Spleen (tissue), 11 donors: Measurements from ENCODE around the gene FAM131C. TPM values are rescaled to one million over a fixed set of nuclear protein-coding genes. Genes with fewer than 3 reads are reported as not detected.
A peak's percentile ranks its signal among the peaks of the same experiment; 100 is the strongest.

Experiments used
- DNase-seq: peaks from one replicate; pipeline ENCODE4 v3.0.0-alpha.2; 2020
- H3K27ac ChIP-seq, 8 donors: fragments of 200-600 bp; sonication (generic) in 7 of 8; 1 replicate in 4 of 8; 2 replicates in 4 of 8; pipeline versions ENCODE4 v1.5.0 to v1.8.0; 2016 to 2021; ENCODE audit warnings: inconsistent platforms in 4 of 8, mild to moderate bottlenecking in 4 of 8, moderate library complexity in 1 of 8
- H3K27me3 ChIP-seq, 7 donors: fragments of 200-600 bp; sonication (generic) in 6 of 7; replicated peaks in 1 of 7; 1 replicate in 4 of 7; 2 replicates in 3 of 7; pipeline versions ENCODE4 v1.5.0 to v1.8.0; 2016 to 2021; ENCODE audit warnings: inconsistent platforms in 3 of 7, mild to moderate bottlenecking in 1 of 7
- H3K36me3 ChIP-seq, 6 donors: fragments of 200-600 bp; sonication (generic) in 5 of 6; 1 replicate in 4 of 6; 2 replicates in 2 of 6; pipeline versions ENCODE4 v1.5.0 to v1.8.0; 2016 to 2021; ENCODE audit warnings: inconsistent platforms in 2 of 6
- H3K4me1 ChIP-seq, 6 donors: fragments of 200-600 bp; sonication (generic) in 5 of 6; 1 replicate in 3 of 6; 2 replicates in 3 of 6; pipeline versions ENCODE4 v1.5.0 to v1.8.0; 2016 to 2021; ENCODE audit warnings: inconsistent platforms in 3 of 6
- H3K4me3 ChIP-seq, 8 donors: fragments of 200-600 bp; sonication (generic) in 7 of 8; 1 replicate in 4 of 8; 2 replicates in 4 of 8; pipeline versions ENCODE4 v1.5.0 to v1.8.0; 2016 to 2021; ENCODE audit warnings: inconsistent platforms in 4 of 8, mild to moderate bottlenecking in 4 of 8, moderate library complexity in 2 of 8
- H3K9me3 ChIP-seq, 8 donors: fragments of 200-600 bp; sonication (generic) in 7 of 8; 1 replicate in 4 of 8; 2 replicates in 4 of 8; pipeline versions ENCODE4 v1.5.0 to v1.8.0; 2016 to 2021; ENCODE audit warnings: inconsistent platforms in 4 of 8
- CTCF ChIP-seq, 11 experiments: fragments of 200-600 bp in 7 of 11; fragments of 450-650 bp in 4 of 11; sonication (generic) in 4 of 11; IDR thresholded peaks in 8 of 11; conservative IDR thresholded peaks in 3 of 11; 1 replicate in 7 of 11; 2 replicates in 4 of 11; pipeline versions ENCODE4 v1.4.0 to v1.8.0; 2016 to 2021; ENCODE audit warnings: antibody characterized with exemption in 11 of 11, inconsistent platforms in 4 of 11, mild to moderate bottlenecking in 1 of 11
- POLR2A ChIP-seq, 3 donors: fragments of 450-650 bp; IDR thresholded peaks; one replicate each; pipeline ENCODE4 v1.5.1; 2017; ENCODE audit warnings: antibody characterized with exemption in 3 of 3, mild to moderate bottlenecking in 1 of 3
- POLR2AphosphoS5 ChIP-seq, 3 donors: sonication (generic); formaldehyde crosslinking; IDR thresholded peaks; one replicate each; pipeline ENCODE4 v1.5.1; 2017; ENCODE audit warnings: antibody characterized with exemption in 3 of 3
- WGBS, 5 donors: extraction: QIAGEN DNeasy Blood & Tissue Kit in 3 of 5; methylation state at CpG; one replicate each; pipeline versions ENCODE4 v1.1.5 to v1.1.7; 2013 to 2018; 5-methylcytosine and 5-hydroxymethylcytosine counted together
- intact Hi-C: fragments of 100-400 bp; cut with DNase I; formaldehyde crosslinking; loops from one replicate; pipeline ENCODE4 v1.15.0; 2023; ENCODE audit warnings: low total_unique reads
- polyA plus RNA-seq, 3 donors: library from polyadenylated mRNA; stranded (reverse); fragments of 200-250 nt; gene quantifications; one replicate each; pipeline ENCODE4 v1.2.1, GENCODE V29; 2013
- total RNA-seq, 7 donors: library from RNA; depleted of rRNA in 3 of 7; stranded (reverse); fragments of >200 nt in 3 of 7; fragmentation: NEBNext Ultra II Directional in 4 of 7; extraction: Animal tissue kit (Norgen Biotek cat#: 25700) in 4 of 7; gene quantifications; one replicate each; pipeline versions ENCODE4 v1.1.0 to v1.2.1, GENCODE V29; 2016 to 2021
- donor health status: healthy with polysubstance abuse.
- donor health status: DM: no; HTN: no; CAD: no; lungs with moderate emphysema.
- donor health status: DM: no; HTN: no; CAD: no.
- donor health status: Bipolar disorder and iron deficiency.
- donor health status: healthy.
- donor health status: DM: no; HTN: no; CAD: no.
- donor health status: DM: yes; HTN: yes; CAD: no.

The FAM131C gene
- total and polyA plus RNA-seq, 10 donors = 0.11 to 0.47 TPM; not detected in 8

DNA sequence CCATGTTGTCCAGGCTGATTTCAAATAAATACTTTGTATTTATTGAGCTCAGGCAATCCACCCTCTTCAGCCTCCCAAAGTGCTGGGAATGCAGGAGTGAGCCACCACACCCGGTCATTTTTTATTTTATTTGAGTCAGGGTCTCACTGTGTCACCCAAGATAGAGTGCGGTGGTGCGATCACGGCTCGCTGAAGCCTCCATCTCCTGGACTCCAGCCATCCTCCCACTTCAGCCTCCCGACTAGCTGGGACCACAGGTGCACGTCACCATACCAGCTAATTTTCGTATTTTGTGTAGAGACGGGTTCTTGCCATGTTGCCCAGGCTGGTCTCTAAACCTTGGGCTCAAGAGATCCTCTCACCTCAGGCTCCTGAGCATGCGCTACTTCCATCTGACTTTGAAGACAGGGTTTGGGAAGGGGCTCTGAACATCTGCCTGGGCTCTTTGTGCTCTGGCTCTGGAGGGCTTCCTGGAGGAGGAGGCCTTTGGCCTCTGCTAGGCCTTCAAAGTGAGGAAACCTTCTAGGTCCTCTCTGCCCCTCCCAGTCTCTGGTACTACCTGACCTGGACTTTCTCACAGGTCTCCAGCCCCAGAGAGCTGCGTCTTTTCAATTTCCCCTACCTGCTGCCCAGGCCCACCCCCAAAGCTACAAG, 61.4 kb downstream of the FAM131C start:
- intact Hi-C loops = no loop called here
- 89 to 96% (median 93%) methylated on average over 11 of the region's 11 CpGs for WGBS, 5 donors
- TF ChIP-seq POLR2AphosphoS5 (IDR thresholded peaks at IDR 0.05) = no peak
- no peak for TF ChIP-seq POLR2A (IDR thresholded peaks at IDR 0.05)
- no peak for TF ChIP-seq CTCF (IDR thresholded peaks at IDR 0.05 in 8 of 11, conservative IDR thresholded peaks at IDR 0.05 in 3 of 11)
- Histone ChIP-seq H3K4me3 (peak overlapping the region in 2 of 8 donors; percentile 49 to 69), H3K27me3 (peaks cover 0 to 17% (median 0%) of the 10 kb centered on the region in 7 donors), H3K36me3 (no peaks in the 10 kb centered on the region), H3K4me1 (peaks cover 6 to 38% (median 22%) of the 10 kb centered on the region in 6 donors), H3K27ac (peak overlapping the region in 2 of 8 donors; percentile 55 to 68), H3K9me3 (no peaks in the 10 kb centered on the region)
- no peak for DNase-seq

DNA sequence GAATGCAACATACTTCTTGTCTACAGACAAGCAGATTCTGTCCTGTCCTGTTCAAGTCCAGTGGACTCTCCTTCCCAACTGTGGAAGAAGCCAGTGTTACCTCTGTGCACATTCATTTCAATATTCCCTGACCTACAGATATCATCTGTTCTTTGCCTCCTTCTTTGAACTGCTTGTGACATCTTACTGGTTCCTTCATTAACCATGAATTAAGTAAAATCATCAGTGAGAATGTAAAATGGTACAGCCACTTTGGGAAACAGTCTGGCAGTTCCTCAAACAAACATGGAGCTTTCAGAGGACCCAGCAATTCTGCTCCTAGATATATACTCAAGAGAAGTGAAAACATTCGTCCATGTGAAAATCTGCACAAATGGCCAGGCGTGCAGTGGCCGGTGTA, 62.6 kb downstream of the FAM131C start:
- DNase-seq = no peak
- Histone ChIP-seq H3K4me1 (peaks cover 6 to 49% (median 22%) of the 10 kb centered on the region in 6 donors), H3K9me3 (no peaks in the 10 kb centered on the region), H3K4me3 (no peak overlapping the region), H3K27me3 (peaks cover 0 to 17% (median 0%) of the 10 kb centered on the region in 7 donors), H3K27ac (no peak overlapping the region), H3K36me3 (no peaks in the 10 kb centered on the region)
- TF ChIP-seq POLR2AphosphoS5 (IDR thresholded peaks at IDR 0.05) (no peak), CTCF (IDR thresholded peaks at IDR 0.05 in 8 of 11, conservative IDR thresholded peaks at IDR 0.05 in 3 of 11) (no peak), POLR2A (IDR thresholded peaks at IDR 0.05) (no peak)
- intact Hi-C loops = no loop called here
- 89 to 99% (median 97%) methylated on average over 3 of the region's 3 CpGs for WGBS, 5 donors

GRCh38 chr1:16009678-16010077, 63.8 kb downstream of the FAM131C start:
- 86 to 92% (median 91%) methylated on average over 9 to 11 of the region's 11 CpGs for WGBS, 5 donors
- Histone ChIP-seq H3K27ac (no peak overlapping the region), H3K36me3 (no peaks in the 10 kb centered on the region), H3K4me1 (peaks cover 6 to 49% (median 19%) of the 10 kb centered on the region in 6 donors), H3K4me3 (no peak overlapping the region), H3K27me3 (peaks cover 0 to 17% (median 0%) of the 10 kb centered on the region in 7 donors), H3K9me3 (no peaks in the 10 kb centered on the region)
- intact Hi-C loops = loop anchor here (10.0 kb wide), 1 partner anchor 45 kb away; no protein-coding TSS in a partner anchor
- TF ChIP-seq POLR2A (IDR thresholded peaks at IDR 0.05) = no peak
- no peak for TF ChIP-seq CTCF (IDR thresholded peaks at IDR 0.05 in 8 of 11, conservative IDR thresholded peaks at IDR 0.05 in 3 of 11)
- no peak for DNase-seq

GRCh38 chr1:16009030-16009460, 64.4 kb downstream of the FAM131C start:
- intact Hi-C loops = loop anchor here (10.0 kb wide), 1 partner anchor 46 kb away; no protein-coding TSS in a partner anchor
- no peak for TF ChIP-seq POLR2A (IDR thresholded peaks at IDR 0.05)
- peak; percentile 80 to 96 (median 94) for TF ChIP-seq CTCF (IDR thresholded peaks at IDR 0.05 in 8 of 11, conservative IDR thresholded peaks at IDR 0.05 in 3 of 11)
- Histone ChIP-seq H3K36me3 (no peaks in the 10 kb centered on the region), H3K27me3 (peaks cover 0 to 17% (median 0%) of the 10 kb centered on the region in 7 donors), H3K27ac (no peak overlapping the region), H3K4me1 (peaks cover 6 to 44% (median 14%) of the 10 kb centered on the region in 6 donors), H3K4me3 (no peak overlapping the region), H3K9me3 (no peaks in the 10 kb centered on the region)
- WGBS, 5 donors = 3 to 9% (median 6%) methylated on average over 2 to 4 of the region's 4 CpGs
- DNase-seq = peak; percentile 92
